ENCODE measurements around the gene SIT1. TPM values are rescaled to one million over a fixed set of nuclear protein-coding genes. Genes with fewer than 3 reads are reported as not detected.

SIT1 gene
- total RNA-seq, 1 donor from 2014 or later = not detected

- no peak overlapping the region for H3K4me3 ChIP-seq (ENCODE audit: low read depth, low read length)
- no peak for TF ChIP-seq CTCF (conservative IDR thresholded peaks at IDR 0.05; ENCODE audit: low read depth, low read length)
- no peak for DNase-seq (ENCODE audit: low read depth)
Measured at GRCh38 chr9:35666549-35666948, 15.8 kb upstream of the SIT1 start.

- no peak for DNase-seq (ENCODE audit: low read depth)
- no peak overlapping the region for H3K4me3 ChIP-seq (ENCODE audit: low read depth, low read length)
- no peak for TF ChIP-seq CTCF (conservative IDR thresholded peaks at IDR 0.05; ENCODE audit: low read depth, low read length)
Measured at GRCh38 chr9:35666045-35666444, 15.3 kb upstream of the SIT1 start.

GRCh38 chr9:35665471-35665818 is 14.7 kb upstream of the SIT1 start:
- H3K4me3 ChIP-seq (ENCODE audit: low read depth, low read length) = peak overlapping the region; percentile 71
- no peak for TF ChIP-seq CTCF (conservative IDR thresholded peaks at IDR 0.05; ENCODE audit: low read depth, low read length)
- no peak for DNase-seq (ENCODE audit: low read depth)

GRCh38 chr9:35664531-35665470 is 14.1 kb upstream of the SIT1 start, which contains the start of gene ARHGEF39:
Gene ARHGEF39, minus strand, starts transcription at chr9:35665195. Its CDS starts 26 bp downstream, at chr9:35665169.
- peak; percentile 32 for TF ChIP-seq CTCF (conservative IDR thresholded peaks at IDR 0.05; ENCODE audit: low read depth, low read length)
- no peak for DNase-seq (ENCODE audit: low read depth)
- peak within 1 kb of the TSS; percentile 71 for H3K4me3 ChIP-seq (ENCODE audit: low read depth, low read length)

- no peak for TF ChIP-seq CTCF (conservative IDR thresholded peaks at IDR 0.05; ENCODE audit: low read depth, low read length)
Measured at GRCh38 chr9:35662437-35662836, 11.7 kb upstream of the SIT1 start.

GRCh38 chr9:35661756-35662350 is 11.1 kb upstream of the SIT1 start:
- no peak overlapping the region for H3K4me3 ChIP-seq (ENCODE audit: low read depth, low read length)
- no peak for TF ChIP-seq CTCF (conservative IDR thresholded peaks at IDR 0.05; ENCODE audit: low read depth, low read length)

More at GRCh38 chr9:35662437-35662836, 11.7 kb upstream of the SIT1 start:
- no peak for DNase-seq (ENCODE audit: low read depth)
- H3K4me3 ChIP-seq (ENCODE audit: low read depth, low read length) = no peak overlapping the region

More at GRCh38 chr9:35661756-35662350, 11.1 kb upstream of the SIT1 start:
- DNase-seq (ENCODE audit: low read depth) = no peak
